ENCODE data around the gene PSMB3. TPM values are rescaled to one million over a fixed set of nuclear protein-coding genes. Genes with fewer than 3 reads are reported as not detected.

Gene PSMB3
- total RNA-seq, 3 donors from 2014 or later (not counting 1 experiment from before 2014, with no cell fraction given), result 102 to 129 (median 118) TPM

GRCh38 chr17:38709864-38710603, 42.5 kb upstream of the PSMB3 start:
- 93% methylated on average over 13 of the region's 13 CpGs for WGBS (ENCODE audit: insufficient coverage)
- peaks cover 8% of the 10 kb centered on the region for H3K36me3 Mint-ChIP-seq
- H3K9me3 ChIP-seq (ENCODE audit: control insufficient read depth, insufficient read depth, low read length), result no peaks in the 10 kb centered on the region

GRCh38 chr17:38710604-38710962, 42.0 kb upstream of the PSMB3 start:
- no peaks in the 10 kb centered on the region for H3K27me3 Mint-ChIP-seq (ENCODE audit: low read depth in 2 of 2)
- ATAC-seq, result no peak
- H3K9me3 Mint-ChIP-seq, result no peaks in the 10 kb centered on the region
- H3K9me3 ChIP-seq (ENCODE audit: control insufficient read depth, insufficient read depth, low read length), result no peaks in the 10 kb centered on the region
- H3K27me3 ChIP-seq (ENCODE audit: control insufficient read depth, insufficient read depth, low read length), result no peaks in the 10 kb centered on the region
- peaks cover 59% of the 10 kb centered on the region for H3K4me1 ChIP-seq (ENCODE audit: control insufficient read depth, insufficient read depth, low read length)
- no peak for TF ChIP-seq CTCF (IDR thresholded peaks at IDR 0.05)
- intact Hi-C loops (cut with micrococcal nuclease), result no loop called here
- peaks cover 8% of the 10 kb centered on the region for H3K36me3 Mint-ChIP-seq
- peak overlapping the region; percentile 73 for H3K27ac Mint-ChIP-seq
- peaks cover 75% of the 10 kb centered on the region for H3K36me3 ChIP-seq (ENCODE audit: control insufficient read depth, insufficient read depth, low read length)
- no peak for DNase-seq
- H3K4me3 ChIP-seq (ENCODE audit: low read length), result no peak overlapping the region
- WGBS (ENCODE audit: insufficient coverage), result 92% methylated on average over 3 of the region's 3 CpGs
- peaks cover 62 to 72% of the 10 kb centered on the region in 2 donors for H3K4me1 Mint-ChIP-seq
- peak overlapping the region; percentile 47 for H3K4me3 Mint-ChIP-seq
- H3K27ac ChIP-seq (ENCODE audit: low read length), result no peak overlapping the region

More at GRCh38 chr17:38709864-38710603, 42.5 kb upstream of the PSMB3 start:
- H3K27me3 Mint-ChIP-seq (ENCODE audit: low read depth in 2 of 2), result no peaks in the 10 kb centered on the region
- Histone ChIP-seq H3K4me3 (ENCODE audit: low read length) (no peak overlapping the region), H3K4me1 (ENCODE audit: control insufficient read depth, insufficient read depth, low read length) (peaks cover 59% of the 10 kb centered on the region), H3K27ac (ENCODE audit: low read length) (no peak overlapping the region), H3K27me3 (ENCODE audit: control insufficient read depth, insufficient read depth, low read length) (no peaks in the 10 kb centered on the region), H3K36me3 (ENCODE audit: control insufficient read depth, insufficient read depth, low read length) (peaks cover 70% of the 10 kb centered on the region)
- H3K4me3 Mint-ChIP-seq, result peak overlapping the region; percentile 47
- intact Hi-C loops (cut with micrococcal nuclease), result loop anchor here (10.0 kb wide), 1 partner anchor 45 kb away; the partner anchor contains the start of gene PSMB3
- ATAC-seq, result no peak
- no peak for DNase-seq
- no peaks in the 10 kb centered on the region for H3K9me3 Mint-ChIP-seq
- no peak for TF ChIP-seq CTCF (IDR thresholded peaks at IDR 0.05)
- peaks cover 62 to 68% of the 10 kb centered on the region in 2 donors for H3K4me1 Mint-ChIP-seq
- peak overlapping the region; percentile 73 for H3K27ac Mint-ChIP-seq

GRCh38 chr17:38710985-38711384, 41.6 kb upstream of the PSMB3 start:
- 80% methylated on average over 5 of the region's 5 CpGs for WGBS (ENCODE audit: insufficient coverage)
- peaks cover 57% of the 10 kb centered on the region for H3K4me1 ChIP-seq (ENCODE audit: control insufficient read depth, insufficient read depth, low read length)

More at GRCh38 chr17:38710985-38711384, 41.6 kb upstream of the PSMB3 start:
- H3K4me1 Mint-ChIP-seq, result peaks cover 60 to 72% of the 10 kb centered on the region in 2 donors
- Histone ChIP-seq H3K4me3 (ENCODE audit: low read length) (no peak overlapping the region), H3K36me3 (ENCODE audit: control insufficient read depth, insufficient read depth, low read length) (peaks cover 79% of the 10 kb centered on the region), H3K9me3 (ENCODE audit: control insufficient read depth, insufficient read depth, low read length) (no peaks in the 10 kb centered on the region), H3K27me3 (ENCODE audit: control insufficient read depth, insufficient read depth, low read length) (no peaks in the 10 kb centered on the region), H3K27ac (ENCODE audit: low read length) (no peak overlapping the region)
- H3K4me3 Mint-ChIP-seq, result peak overlapping the region; percentile 47
- no peak for DNase-seq
- peaks cover 8% of the 10 kb centered on the region for H3K36me3 Mint-ChIP-seq
- no peaks in the 10 kb centered on the region for H3K9me3 Mint-ChIP-seq
- no peak for ATAC-seq
- peak overlapping the region; percentile 73 for H3K27ac Mint-ChIP-seq
- intact Hi-C loops (cut with micrococcal nuclease), result no loop called here
- TF ChIP-seq CTCF (IDR thresholded peaks at IDR 0.05), result no peak
- H3K27me3 Mint-ChIP-seq (ENCODE audit: low read depth in 2 of 2), result no peaks in the 10 kb centered on the region

Data from natural killer cell (primary cell).